ENCODE measurements around the gene RGS6.

DNA sequence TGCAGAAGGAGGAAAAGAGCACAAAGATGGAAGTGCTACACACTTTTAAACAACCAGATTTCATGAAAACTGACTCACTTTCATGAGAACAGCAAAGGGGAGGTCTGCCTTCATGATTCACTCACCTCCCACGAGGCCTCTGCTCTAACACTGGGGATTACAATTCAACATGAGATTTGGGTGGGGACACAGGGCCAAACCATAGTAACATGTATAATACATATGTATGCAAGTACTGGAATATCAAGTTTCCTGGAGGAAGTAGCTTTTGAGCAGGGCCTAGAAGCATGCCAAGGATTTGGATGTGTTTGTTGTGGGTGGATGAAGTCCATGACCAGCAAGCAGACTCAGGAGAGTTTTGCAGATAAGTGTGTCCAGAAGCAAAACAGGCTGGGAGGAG, 409.0 kb downstream of the RGS6 start:
- TF ChIP-seq, protein P1, sequence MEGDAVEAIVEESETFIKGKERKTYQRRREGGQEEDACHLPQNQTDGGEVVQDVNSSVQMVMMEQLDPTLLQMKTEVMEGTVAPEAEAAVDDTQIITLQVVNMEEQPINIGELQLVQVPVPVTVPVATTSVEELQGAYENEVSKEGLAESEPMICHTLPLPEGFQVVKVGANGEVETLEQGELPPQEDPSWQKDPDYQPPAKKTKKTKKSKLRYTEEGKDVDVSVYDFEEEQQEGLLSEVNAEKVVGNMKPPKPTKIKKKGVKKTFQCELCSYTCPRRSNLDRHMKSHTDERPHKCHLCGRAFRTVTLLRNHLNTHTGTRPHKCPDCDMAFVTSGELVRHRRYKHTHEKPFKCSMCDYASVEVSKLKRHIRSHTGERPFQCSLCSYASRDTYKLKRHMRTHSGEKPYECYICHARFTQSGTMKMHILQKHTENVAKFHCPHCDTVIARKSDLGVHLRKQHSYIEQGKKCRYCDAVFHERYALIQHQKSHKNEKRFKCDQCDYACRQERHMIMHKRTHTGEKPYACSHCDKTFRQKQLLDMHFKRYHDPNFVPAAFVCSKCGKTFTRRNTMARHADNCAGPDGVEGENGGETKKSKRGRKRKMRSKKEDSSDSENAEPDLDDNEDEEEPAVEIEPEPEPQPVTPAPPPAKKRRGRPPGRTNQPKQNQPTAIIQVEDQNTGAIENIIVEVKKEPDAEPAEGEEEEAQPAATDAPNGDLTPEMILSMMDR (IDR thresholded peaks at IDR 0.05): no peak
- TF ChIP-seq POLR2A (IDR thresholded peaks at IDR 0.05): no peak

Measured in thyroid gland (tissue), 4 donors.